WTC11 (cell line): Measurements from ENCODE around the gene CIB2. TPM values are rescaled to one million over a fixed set of nuclear protein-coding genes. Genes with fewer than 3 reads are reported as not detected.

ENCODE experiments used
- ATAC-seq: fragments of 200-7000 bp; cut with Tn5 transposase; 2 replicates; pipeline ENCODE4 v1.10.0; 2021; ENCODE audit warnings: mild to moderate bottlenecking, moderate library complexity
- CTCF ChIA-PET: fragments of 300-600 bp; sonication (Branson Sonifier 250); formaldehyde crosslinking; loops from one replicate; lab custom pipeline; 2021; ENCODE audit warnings: antibody characterized with exemption; lab: Charles Lee
- POLR2A ChIA-PET: fragments of 350-600 bp; sonication (Branson Sonifier 250); formaldehyde crosslinking; loops from one replicate; lab custom pipeline; 2021; ENCODE audit warnings: antibody characterized with exemption; lab: Charles Lee
- DNase-seq: peaks from one replicate; pipeline ENCODE4 v3.0.0; 2021; ENCODE audit warnings: low spot score
- H3K27ac Mint-ChIP-seq: 2 replicates; pipeline ENCODE4 v1.8.0; 2021; ENCODE audit warnings: mixed read lengths
- H3K27me3 Mint-ChIP-seq: 2 replicates; pipeline ENCODE4 v1.8.0; 2021; ENCODE audit warnings: low read depth, mild to moderate bottlenecking, moderate library complexity, mixed read lengths
- H3K36me3 Mint-ChIP-seq: 2 replicates; pipeline ENCODE4 v1.8.0; 2021; ENCODE audit warnings: mixed read lengths
- H3K4me1 Mint-ChIP-seq: 2 replicates; pipeline ENCODE4 v1.8.0; 2022; ENCODE audit warnings: mixed read lengths
- H3K4me3 Mint-ChIP-seq: 2 replicates; pipeline ENCODE4 v1.8.0; 2021; ENCODE audit warnings: mild to moderate bottlenecking, moderate library complexity, mixed read lengths
- H3K9me3 Mint-ChIP-seq: 2 replicates; pipeline ENCODE4 v1.8.0; 2021; ENCODE audit warnings: mixed read lengths
- ESRRA ChIP-seq: sonication (generic); formaldehyde crosslinking; IDR thresholded peaks from 2 replicates; pipeline ENCODE4 v1.8.1; 2022; ENCODE audit warnings: mild to moderate bottlenecking, missing genetic modification reagents, borderline replicate concordance
- ETV6 ChIP-seq: sonication (generic); formaldehyde crosslinking; IDR thresholded peaks from 2 replicates; pipeline ENCODE4 v1.8.1; 2022; ENCODE audit warnings: mild to moderate bottlenecking, missing genetic modification reagents
- FOXJ3 ChIP-seq: sonication (generic); formaldehyde crosslinking; IDR thresholded peaks from 2 replicates; pipeline ENCODE4 v1.9.0; 2021; ENCODE audit warnings: missing genetic modification reagents, mild to moderate bottlenecking, borderline replicate concordance
- NFE2L1 ChIP-seq: sonication (generic); formaldehyde crosslinking; IDR thresholded peaks from 2 replicates; pipeline ENCODE4 v1.8.1; 2023; ENCODE audit warnings: missing genetic modification reagents
- OVOL2 ChIP-seq: fragments of 250-450 bp; sonication (Bioruptor Pico); IDR thresholded peaks from 2 replicates; pipeline ENCODE4 v1.9.0; 2021; ENCODE audit warnings: mild to moderate bottlenecking, borderline replicate concordance
- PRRX2 ChIP-seq: fragments of 250-450 bp; sonication (Bioruptor Pico); IDR thresholded peaks from 2 replicates; pipeline ENCODE4 v1.8.0; 2021; ENCODE audit warnings: mild to moderate bottlenecking
- RELA ChIP-seq: sonication (generic); formaldehyde crosslinking; IDR thresholded peaks from 2 replicates; pipeline ENCODE4 v1.8.1; 2022; ENCODE audit warnings: missing genetic modification reagents, mild to moderate bottlenecking, borderline replicate concordance
- ZNF121 ChIP-seq: sonication (generic); formaldehyde crosslinking; IDR thresholded peaks from 2 replicates; pipeline ENCODE4 v1.8.0; 2023; ENCODE audit warnings: missing genetic modification reagents
- ZNF263 ChIP-seq: sonication (generic); formaldehyde crosslinking; IDR thresholded peaks from 2 replicates; pipeline ENCODE4 v1.8.1; 2022; ENCODE audit warnings: low read depth, mild to moderate bottlenecking, moderate library complexity, missing genetic modification reagents
- ZNF396 ChIP-seq: fragments of 250-450 bp; sonication (Bioruptor Pico); IDR thresholded peaks from 2 replicates; pipeline ENCODE4 v1.8.0; 2021; ENCODE audit warnings: mild to moderate bottlenecking, moderate library complexity, borderline replicate concordance
- ZNF416 ChIP-seq: fragments of 250-450 bp; sonication (Bioruptor Pico); IDR thresholded peaks from 2 replicates; pipeline ENCODE4 v1.9.0; 2021; ENCODE audit warnings: mild to moderate bottlenecking, inconsistent platforms
- ZNF423 ChIP-seq: fragments of 250-450 bp; sonication (Bioruptor Pico); IDR thresholded peaks from 2 replicates; pipeline ENCODE4 v2.1.2; 2022; ENCODE audit warnings: mild to moderate bottlenecking, moderate library complexity
- ZNF671 ChIP-seq: fragments of 250-450 bp; sonication (Bioruptor Pico); IDR thresholded peaks from 2 replicates; pipeline ENCODE4 v1.8.0; 2021; ENCODE audit warnings: mild to moderate bottlenecking
- total RNA-seq: library from RNA; stranded (reverse); gene quantifications from 3 replicates; pipeline ENCODE4 v1.2.3, GENCODE V29; 2021
- TF ChIP-seq, protein P1 (sequence below): fragments of 250-450 bp; sonication (Bioruptor Pico); IDR thresholded peaks from 2 replicates; pipeline ENCODE4 v1.9.0; 2021; ENCODE audit warnings: mild to moderate bottlenecking
- TF ChIP-seq, protein P2 (sequence below): sonication (generic); formaldehyde crosslinking; IDR thresholded peaks from 2 replicates; pipeline ENCODE4 v1.8.1; 2023; ENCODE audit warnings: mild to moderate bottlenecking, missing genetic modification reagents, moderate library complexity
- TF ChIP-seq, protein P3 (sequence below): sonication (generic); formaldehyde crosslinking; IDR thresholded peaks from 2 replicates; pipeline ENCODE4 v1.8.0; 2022; ENCODE audit warnings: mild to moderate bottlenecking, missing genetic modification reagents
- TF ChIP-seq, protein P4 (sequence below): sonication (generic); formaldehyde crosslinking; IDR thresholded peaks from 2 replicates; pipeline ENCODE4 v1.8.0; 2023; ENCODE audit warnings: missing genetic modification reagents, mild to moderate bottlenecking, borderline replicate concordance
- TF ChIP-seq, protein P5 (sequence below): sonication (generic); formaldehyde crosslinking; IDR thresholded peaks from 2 replicates; pipeline ENCODE4 v1.8.0; 2022; ENCODE audit warnings: missing genetic modification reagents
- TF ChIP-seq, protein P6 (sequence below): sonication (generic); formaldehyde crosslinking; IDR thresholded peaks from 2 replicates; pipeline ENCODE4 v1.8.1; 2022; ENCODE audit warnings: mild to moderate bottlenecking, missing genetic modification reagents, moderate library complexity, borderline replicate concordance
- TF ChIP-seq, protein P7 (sequence below): fragments of 250-450 bp; sonication (Bioruptor Pico); IDR thresholded peaks from 2 replicates; pipeline ENCODE4 v2.1.2; 2022; ENCODE audit warnings: mild to moderate bottlenecking, moderate library complexity

The CIB2 gene
- total RNA-seq, 1 experiment from 2014 or later = 45.2 TPM

DNA sequence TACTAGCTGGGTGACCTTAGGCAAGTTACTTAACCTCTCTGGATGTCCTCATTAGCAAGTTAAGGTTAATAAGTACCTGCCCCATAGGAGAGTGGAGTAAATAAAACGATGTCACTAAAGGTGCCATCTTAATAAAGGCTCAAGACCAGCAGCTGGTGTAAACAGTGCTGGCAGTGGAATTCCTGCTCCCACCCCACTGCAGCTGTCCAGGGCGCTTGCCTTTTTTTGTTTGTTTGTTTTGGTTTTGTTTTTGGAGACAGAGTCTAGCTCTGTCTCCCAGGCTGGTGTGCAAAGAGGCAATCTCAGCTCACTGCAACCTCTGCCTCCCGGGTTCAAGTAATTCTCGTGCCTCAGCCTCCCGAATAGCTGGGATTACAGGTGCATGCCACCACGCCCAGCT is 46.8 kb upstream of the CIB2 start (continued):
- TF ChIP-seq, protein P1, sequence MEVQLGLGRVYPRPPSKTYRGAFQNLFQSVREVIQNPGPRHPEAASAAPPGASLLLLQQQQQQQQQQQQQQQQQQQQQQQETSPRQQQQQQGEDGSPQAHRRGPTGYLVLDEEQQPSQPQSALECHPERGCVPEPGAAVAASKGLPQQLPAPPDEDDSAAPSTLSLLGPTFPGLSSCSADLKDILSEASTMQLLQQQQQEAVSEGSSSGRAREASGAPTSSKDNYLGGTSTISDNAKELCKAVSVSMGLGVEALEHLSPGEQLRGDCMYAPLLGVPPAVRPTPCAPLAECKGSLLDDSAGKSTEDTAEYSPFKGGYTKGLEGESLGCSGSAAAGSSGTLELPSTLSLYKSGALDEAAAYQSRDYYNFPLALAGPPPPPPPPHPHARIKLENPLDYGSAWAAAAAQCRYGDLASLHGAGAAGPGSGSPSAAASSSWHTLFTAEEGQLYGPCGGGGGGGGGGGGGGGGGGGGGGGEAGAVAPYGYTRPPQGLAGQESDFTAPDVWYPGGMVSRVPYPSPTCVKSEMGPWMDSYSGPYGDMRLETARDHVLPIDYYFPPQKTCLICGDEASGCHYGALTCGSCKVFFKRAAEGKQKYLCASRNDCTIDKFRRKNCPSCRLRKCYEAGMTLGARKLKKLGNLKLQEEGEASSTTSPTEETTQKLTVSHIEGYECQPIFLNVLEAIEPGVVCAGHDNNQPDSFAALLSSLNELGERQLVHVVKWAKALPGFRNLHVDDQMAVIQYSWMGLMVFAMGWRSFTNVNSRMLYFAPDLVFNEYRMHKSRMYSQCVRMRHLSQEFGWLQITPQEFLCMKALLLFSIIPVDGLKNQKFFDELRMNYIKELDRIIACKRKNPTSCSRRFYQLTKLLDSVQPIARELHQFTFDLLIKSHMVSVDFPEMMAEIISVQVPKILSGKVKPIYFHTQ (CRISPR knock-in tag) = no peak
- TF ChIP-seq, protein P2, sequence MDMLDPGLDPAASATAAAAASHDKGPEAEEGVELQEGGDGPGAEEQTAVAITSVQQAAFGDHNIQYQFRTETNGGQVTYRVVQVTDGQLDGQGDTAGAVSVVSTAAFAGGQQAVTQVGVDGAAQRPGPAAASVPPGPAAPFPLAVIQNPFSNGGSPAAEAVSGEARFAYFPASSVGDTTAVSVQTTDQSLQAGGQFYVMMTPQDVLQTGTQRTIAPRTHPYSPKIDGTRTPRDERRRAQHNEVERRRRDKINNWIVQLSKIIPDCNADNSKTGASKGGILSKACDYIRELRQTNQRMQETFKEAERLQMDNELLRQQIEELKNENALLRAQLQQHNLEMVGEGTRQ (CRISPR knock-in tag) = no peak
- TF ChIP-seq, protein P3, sequence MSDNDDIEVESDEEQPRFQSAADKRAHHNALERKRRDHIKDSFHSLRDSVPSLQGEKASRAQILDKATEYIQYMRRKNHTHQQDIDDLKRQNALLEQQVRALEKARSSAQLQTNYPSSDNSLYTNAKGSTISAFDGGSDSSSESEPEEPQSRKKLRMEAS (CRISPR knock-in tag) = no peak
- no peak for TF ChIP-seq RELA (CRISPR knock-in tag)
- no peak for TF ChIP-seq ZNF396 (CRISPR knock-in tag)

DNA sequence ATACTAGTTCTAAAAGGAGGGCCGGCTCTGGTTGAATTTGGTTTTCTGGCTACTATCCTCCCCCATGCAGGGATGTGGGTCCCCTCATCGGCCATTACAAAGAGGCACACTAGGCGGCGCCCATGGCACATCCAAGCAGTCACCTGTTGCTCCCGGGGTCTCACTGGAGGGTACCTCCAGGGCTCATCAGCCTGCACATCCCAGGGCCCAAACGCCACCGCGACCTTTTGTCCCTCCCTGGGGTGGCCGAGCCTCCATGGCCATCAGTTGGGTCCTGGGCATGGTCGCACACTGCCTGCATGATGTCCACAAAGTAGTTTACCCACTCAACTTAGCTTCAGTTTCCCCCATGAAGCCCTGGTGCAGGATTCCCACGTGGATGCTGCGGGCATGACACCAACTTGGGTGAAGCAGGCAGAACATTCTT is 46.2 kb upstream of the CIB2 start:
- DNase-seq (peak; percentile 87), ATAC-seq (peak; percentile 97)
- no peak overlapping the region for H3K27ac Mint-ChIP-seq
- ChIA-PET CTCF (interaction anchor here (0.6 to 3.2 kb wide), 8 partner anchors 18 to 619 kb away, joined by 3 to 21 read pairs (median 7); partner anchors contain the start of genes CIB2 and SH2D7), POLR2A (no interaction called here)
- no peak overlapping the region for H3K4me3 Mint-ChIP-seq
- no peaks in the 10 kb centered on the region for H3K9me3 Mint-ChIP-seq
- H3K27me3 Mint-ChIP-seq = no peaks in the 10 kb centered on the region
- H3K4me1 Mint-ChIP-seq = peaks cover under 1% of the 10 kb centered on the region; the same call in 1 of the 2 replicates
- peaks cover 4% of the 10 kb centered on the region for H3K36me3 Mint-ChIP-seq
- TF ChIP-seq OVOL2 (CRISPR knock-in tag) (no peak), PRRX2 (CRISPR knock-in tag) (no peak), ZNF423 (CRISPR knock-in tag) (no peak), ZNF263 (no peak), NFE2L1 (CRISPR knock-in tag) (no peak), ZNF121 (CRISPR knock-in tag) (peak; percentile 64; the same call in 1 of the 2 replicates), FOXJ3 (no peak), ETV6 (no peak), ZNF671 (CRISPR knock-in tag) (no peak), ZNF416 (CRISPR knock-in tag) (no peak), ESRRA (CRISPR knock-in tag) (no peak)
- TF ChIP-seq, protein P3 (CRISPR knock-in tag) = no peak
- TF ChIP-seq, protein P4, sequence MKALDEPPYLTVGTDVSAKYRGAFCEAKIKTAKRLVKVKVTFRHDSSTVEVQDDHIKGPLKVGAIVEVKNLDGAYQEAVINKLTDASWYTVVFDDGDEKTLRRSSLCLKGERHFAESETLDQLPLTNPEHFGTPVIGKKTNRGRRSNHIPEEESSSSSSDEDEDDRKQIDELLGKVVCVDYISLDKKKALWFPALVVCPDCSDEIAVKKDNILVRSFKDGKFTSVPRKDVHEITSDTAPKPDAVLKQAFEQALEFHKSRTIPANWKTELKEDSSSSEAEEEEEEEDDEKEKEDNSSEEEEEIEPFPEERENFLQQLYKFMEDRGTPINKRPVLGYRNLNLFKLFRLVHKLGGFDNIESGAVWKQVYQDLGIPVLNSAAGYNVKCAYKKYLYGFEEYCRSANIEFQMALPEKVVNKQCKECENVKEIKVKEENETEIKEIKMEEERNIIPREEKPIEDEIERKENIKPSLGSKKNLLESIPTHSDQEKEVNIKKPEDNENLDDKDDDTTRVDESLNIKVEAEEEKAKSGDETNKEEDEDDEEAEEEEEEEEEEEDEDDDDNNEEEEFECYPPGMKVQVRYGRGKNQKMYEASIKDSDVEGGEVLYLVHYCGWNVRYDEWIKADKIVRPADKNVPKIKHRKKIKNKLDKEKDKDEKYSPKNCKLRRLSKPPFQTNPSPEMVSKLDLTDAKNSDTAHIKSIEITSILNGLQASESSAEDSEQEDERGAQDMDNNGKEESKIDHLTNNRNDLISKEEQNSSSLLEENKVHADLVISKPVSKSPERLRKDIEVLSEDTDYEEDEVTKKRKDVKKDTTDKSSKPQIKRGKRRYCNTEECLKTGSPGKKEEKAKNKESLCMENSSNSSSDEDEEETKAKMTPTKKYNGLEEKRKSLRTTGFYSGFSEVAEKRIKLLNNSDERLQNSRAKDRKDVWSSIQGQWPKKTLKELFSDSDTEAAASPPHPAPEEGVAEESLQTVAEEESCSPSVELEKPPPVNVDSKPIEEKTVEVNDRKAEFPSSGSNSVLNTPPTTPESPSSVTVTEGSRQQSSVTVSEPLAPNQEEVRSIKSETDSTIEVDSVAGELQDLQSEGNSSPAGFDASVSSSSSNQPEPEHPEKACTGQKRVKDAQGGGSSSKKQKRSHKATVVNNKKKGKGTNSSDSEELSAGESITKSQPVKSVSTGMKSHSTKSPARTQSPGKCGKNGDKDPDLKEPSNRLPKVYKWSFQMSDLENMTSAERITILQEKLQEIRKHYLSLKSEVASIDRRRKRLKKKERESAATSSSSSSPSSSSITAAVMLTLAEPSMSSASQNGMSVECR = 0 out of 2 replicates have a peak, but pooled peaks have one; percentile 18
- TF ChIP-seq, protein P5, sequence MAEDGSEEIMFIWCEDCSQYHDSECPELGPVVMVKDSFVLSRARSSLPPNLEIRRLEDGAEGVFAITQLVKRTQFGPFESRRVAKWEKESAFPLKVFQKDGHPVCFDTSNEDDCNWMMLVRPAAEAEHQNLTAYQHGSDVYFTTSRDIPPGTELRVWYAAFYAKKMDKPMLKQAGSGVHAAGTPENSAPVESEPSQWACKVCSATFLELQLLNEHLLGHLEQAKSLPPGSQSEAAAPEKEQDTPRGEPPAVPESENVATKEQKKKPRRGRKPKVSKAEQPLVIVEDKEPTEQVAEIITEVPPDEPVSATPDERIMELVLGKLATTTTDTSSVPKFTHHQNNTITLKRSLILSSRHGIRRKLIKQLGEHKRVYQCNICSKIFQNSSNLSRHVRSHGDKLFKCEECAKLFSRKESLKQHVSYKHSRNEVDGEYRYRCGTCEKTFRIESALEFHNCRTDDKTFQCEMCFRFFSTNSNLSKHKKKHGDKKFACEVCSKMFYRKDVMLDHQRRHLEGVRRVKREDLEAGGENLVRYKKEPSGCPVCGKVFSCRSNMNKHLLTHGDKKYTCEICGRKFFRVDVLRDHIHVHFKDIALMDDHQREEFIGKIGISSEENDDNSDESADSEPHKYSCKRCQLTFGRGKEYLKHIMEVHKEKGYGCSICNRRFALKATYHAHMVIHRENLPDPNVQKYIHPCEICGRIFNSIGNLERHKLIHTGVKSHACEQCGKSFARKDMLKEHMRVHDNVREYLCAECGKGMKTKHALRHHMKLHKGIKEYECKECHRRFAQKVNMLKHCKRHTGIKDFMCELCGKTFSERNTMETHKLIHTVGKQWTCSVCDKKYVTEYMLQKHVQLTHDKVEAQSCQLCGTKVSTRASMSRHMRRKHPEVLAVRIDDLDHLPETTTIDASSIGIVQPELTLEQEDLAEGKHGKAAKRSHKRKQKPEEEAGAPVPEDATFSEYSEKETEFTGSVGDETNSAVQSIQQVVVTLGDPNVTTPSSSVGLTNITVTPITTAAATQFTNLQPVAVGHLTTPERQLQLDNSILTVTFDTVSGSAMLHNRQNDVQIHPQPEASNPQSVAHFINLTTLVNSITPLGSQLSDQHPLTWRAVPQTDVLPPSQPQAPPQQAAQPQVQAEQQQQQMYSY (CRISPR knock-in tag) = no peak
- TF ChIP-seq, protein P6, sequence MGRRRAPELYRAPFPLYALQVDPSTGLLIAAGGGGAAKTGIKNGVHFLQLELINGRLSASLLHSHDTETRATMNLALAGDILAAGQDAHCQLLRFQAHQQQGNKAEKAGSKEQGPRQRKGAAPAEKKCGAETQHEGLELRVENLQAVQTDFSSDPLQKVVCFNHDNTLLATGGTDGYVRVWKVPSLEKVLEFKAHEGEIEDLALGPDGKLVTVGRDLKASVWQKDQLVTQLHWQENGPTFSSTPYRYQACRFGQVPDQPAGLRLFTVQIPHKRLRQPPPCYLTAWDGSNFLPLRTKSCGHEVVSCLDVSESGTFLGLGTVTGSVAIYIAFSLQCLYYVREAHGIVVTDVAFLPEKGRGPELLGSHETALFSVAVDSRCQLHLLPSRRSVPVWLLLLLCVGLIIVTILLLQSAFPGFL (CRISPR knock-in tag) = no peak
- TF ChIP-seq, protein P2 (CRISPR knock-in tag) = no peak
- TF ChIP-seq, protein P7, sequence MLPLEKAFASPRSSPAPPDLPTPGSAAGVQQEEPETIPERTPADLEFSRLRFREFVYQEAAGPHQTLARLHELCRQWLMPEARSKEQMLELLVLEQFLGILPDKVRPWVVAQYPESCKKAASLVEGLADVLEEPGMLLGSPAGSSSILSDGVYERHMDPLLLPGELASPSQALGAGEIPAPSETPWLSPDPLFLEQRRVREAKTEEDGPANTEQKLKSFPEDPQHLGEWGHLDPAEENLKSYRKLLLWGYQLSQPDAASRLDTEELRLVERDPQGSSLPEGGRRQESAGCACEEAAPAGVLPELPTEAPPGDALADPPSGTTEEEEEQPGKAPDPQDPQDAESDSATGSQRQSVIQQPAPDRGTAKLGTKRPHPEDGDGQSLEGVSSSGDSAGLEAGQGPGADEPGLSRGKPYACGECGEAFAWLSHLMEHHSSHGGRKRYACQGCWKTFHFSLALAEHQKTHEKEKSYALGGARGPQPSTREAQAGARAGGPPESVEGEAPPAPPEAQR (CRISPR knock-in tag) = no peak
